Measurements from ENCODE around the gene EIF5.

Gene EIF5

DNA sequence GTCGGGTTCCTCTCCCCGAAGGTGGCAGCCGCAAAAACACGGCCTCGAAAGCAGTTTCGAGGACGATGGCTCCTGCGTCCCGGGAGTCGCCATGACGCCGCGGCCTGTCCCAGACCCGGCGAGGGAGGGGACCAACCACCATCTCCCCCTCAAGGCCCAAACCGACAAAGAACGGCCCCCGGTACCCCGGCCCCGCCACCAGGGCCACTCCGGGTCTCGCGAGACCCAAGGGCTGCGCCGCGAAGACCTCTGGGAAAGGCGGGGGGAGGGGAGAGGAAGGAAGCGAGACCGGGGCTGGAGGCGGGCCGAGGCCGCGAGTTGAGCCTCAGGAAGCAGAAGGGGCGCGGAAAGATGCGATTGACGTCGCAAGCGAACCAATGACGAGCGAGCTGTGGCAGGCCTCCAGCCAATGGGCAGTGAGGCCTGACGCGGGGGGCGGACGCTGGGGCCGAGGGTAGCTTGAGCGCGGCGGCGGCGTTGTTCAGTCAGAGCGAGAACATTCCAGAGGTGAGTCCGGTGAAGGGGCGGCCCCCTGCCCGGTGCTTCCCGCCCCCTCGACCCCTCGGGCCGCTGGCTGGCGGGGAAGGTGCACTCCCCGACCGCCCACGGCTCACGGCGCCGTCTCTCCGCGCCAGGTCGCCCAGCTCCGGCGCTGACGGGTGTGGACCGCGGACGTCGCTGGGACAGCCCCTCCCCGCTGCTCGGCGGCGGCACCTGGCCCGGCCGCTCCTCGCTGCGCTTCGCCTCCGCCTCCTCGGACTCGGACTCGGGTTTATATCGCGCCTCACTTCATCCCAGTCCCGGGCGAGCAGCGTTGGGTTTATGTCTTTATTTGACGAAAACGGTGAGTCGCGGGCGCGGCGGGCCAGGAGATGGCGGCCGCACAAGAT, at the start of gene EIF5:
Gene EIF5 (plus strand): TSS at position 484 of the 890 bp plus-strand sequence. CDS start 1,624 bp downstream, outside the sequence.
- DNase-seq: peak; percentile 97

DNA sequence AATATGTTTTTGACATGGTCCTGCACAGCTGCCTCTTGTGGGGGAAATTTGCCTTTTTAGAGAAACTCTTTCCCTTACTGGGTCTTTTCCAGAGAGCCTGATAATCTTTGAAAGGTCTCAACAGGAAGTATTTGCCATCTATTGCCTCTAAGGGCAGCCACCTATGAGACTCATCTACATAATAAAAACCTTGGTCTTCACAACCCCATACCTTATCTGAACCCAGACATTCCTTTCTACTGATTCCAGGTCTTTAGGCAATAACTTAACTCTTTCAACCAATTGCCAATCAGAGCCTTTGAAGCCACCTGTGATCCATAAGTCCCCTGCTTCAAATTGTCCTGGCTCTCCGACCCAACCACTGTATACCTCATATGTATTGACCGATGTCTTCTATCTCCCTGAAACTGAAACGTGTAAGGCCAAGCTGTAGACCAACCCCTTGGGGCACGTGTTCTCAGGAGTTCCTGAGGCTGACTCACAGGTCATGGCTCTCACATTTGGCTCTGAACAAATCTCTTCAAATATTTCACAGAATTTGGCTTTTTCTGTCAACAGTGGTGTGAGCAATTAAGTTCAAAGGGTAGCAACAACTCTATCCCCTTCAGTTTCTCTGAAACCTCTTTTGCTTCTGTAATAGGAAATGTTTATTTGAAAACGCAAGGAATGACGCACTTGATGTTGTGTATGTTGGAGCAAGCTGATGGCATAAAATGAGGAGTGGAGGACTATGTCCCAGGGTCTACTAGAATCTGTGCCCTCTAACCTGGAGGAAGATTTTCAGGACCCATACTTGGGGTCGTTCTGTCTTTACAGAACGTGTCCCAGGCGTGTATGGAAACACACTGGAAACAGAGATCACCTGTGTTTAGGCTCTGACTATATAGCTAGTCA, 49.2 kb upstream of the EIF5 start:
- DNase-seq: no peak

DNA sequence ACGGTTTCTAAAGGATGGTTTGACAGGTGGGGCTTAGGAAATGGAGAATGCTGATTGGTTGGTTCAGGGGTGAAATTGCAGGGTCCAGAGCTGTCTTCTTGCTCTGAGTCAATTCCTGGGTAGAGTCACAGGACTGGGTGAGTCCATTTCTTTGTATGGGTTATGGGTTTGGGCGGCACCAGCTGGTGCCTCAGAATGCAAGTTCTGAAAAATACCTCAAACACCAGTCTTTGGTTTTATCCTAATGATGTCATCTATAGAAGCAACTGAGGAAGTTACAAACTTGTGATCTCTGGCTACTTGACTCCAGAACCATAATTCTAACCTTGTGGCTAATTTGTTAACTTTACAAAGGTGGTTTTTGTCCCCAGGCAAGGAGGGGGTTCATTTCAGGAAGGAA, 47.6 kb upstream of the EIF5 start:
- no peak for DNase-seq

DNA sequence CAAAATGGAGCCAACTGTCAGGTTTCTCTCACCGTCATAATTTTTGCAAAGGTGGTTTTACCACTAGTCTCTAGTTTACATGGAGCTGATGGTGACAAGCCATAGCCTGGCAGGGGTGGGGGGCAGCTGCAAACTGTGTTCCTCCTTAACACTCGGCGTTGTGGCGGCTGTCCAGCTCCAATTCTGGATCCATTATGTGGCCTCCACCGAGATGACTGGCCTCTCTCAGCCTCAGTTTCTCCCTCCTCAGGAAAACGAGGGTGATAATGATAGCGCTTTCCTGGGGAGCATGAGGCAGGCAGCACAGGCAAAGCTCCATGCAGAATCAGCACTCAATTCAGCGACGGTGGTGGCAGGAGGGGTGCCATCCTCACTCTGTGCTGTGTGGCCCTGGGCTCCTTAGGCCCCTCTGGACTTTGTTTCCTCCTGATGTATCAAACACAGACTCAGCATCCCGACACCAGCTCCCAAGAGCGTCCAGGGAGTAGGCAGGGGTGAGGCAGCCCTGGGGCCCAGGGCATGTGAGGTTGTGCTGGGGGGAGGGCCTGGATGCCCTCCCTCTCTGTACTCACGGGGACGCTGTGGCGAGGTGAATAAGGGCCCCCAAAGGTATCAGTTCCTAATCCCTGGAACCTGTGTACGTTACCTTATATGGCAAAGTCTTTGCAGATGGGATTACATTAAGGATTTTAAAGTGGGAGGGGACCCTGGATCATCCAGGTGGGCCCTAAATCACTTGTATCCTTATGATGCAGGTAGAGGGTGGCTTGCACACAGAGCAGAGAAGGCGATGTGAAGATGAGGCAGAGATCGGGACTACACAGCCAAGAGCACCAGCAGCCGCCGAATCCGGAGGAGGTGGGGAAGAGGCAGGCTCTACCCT, 46.8 kb upstream of the EIF5 start:
- DNase-seq: no peak

DNA sequence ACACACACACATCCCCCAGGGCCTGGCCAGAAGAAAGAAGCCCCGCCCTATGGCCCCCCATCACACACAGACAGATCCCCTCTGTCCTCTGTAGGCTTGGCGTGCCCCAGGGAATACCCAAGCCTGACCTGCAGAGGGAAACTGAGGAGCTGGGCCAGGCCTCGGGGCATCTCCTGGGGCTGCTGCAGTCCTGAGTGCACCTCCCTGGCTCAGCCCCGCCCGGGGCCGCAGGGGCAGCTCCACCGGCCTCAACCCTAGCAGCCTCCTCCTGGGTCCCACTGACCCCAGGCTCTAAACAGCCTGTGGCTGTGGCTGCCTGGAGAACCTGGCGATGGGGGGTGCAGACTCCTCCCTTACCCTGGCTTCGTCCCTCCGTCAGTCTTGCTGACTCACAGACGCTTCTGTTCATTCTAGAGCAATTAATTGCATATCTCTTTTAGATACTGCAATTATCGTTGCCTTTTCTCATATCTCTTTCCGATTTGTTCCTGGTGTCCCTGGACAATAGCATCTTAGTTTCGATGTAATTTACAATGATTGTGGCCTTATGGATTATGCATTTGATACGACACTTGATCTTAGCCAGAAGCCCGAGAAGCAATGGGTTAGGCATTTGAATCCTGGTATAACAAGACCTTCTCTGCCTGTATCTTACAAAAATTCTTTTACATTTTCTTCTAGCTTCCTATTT, 45.8 kb upstream of the EIF5 start:
- no peak for DNase-seq

DNA sequence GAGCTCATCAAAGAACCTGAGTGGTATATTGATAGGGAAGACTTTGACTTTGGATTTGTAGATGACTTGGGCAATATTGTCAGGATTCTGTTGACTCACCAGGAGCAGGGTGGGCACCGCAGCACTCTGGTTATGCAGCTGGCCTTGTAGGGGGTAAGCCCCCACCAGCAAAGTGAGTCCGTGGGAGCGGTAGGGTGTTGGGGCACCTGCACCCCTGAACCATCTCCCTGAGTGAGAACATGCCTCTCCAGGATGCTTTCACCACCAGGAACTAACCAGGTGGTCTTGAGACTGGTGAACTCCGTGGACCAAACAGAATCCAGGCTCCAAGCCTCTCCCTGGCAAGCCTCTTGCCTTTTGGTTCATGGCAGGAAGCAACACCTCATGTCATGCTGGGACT, 44.0 kb upstream of the EIF5 start:
- DNase-seq: no peak

DNA sequence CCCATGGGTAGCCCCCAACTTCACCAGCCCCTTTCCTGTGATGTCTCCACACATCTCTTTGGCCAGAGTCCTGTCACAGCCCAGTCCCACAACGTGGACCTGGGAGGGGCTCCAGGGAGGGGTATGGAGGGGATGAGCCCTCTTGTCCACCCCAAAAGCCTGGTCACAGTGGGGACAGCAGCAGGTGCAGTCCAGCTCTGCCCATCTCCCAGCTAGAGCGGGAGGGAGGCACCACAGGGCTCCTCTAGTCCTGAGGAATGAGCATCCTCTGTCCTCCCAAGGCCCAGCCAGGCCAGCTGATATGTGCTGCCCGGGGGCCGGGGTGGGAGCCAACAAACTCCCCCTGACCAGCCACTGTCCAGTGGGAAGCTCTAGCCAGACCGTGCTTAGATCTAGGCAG, 43.5 kb upstream of the EIF5 start:
- no peak for DNase-seq

DNA sequence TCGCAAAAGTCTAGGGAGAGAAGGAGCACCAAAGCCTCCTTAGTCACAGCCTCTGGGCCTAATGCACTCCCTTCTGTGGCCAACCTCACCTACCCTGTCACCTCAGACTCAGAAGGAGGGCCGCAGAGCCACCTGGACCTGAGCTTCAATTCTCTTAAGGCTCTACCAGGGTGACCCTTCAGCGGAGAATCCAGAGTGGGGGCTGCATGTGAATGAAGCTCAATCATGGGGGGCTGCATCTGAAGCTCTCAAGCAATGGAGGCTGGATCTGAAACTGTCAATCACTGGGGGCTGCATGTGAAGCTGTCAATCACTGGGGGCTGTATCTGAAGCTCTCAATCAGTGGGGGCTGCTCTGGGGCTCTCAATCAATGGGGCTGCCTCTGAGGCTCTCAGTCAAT, 43.1 kb upstream of the EIF5 start:
- DNase-seq: no peak

DNA sequence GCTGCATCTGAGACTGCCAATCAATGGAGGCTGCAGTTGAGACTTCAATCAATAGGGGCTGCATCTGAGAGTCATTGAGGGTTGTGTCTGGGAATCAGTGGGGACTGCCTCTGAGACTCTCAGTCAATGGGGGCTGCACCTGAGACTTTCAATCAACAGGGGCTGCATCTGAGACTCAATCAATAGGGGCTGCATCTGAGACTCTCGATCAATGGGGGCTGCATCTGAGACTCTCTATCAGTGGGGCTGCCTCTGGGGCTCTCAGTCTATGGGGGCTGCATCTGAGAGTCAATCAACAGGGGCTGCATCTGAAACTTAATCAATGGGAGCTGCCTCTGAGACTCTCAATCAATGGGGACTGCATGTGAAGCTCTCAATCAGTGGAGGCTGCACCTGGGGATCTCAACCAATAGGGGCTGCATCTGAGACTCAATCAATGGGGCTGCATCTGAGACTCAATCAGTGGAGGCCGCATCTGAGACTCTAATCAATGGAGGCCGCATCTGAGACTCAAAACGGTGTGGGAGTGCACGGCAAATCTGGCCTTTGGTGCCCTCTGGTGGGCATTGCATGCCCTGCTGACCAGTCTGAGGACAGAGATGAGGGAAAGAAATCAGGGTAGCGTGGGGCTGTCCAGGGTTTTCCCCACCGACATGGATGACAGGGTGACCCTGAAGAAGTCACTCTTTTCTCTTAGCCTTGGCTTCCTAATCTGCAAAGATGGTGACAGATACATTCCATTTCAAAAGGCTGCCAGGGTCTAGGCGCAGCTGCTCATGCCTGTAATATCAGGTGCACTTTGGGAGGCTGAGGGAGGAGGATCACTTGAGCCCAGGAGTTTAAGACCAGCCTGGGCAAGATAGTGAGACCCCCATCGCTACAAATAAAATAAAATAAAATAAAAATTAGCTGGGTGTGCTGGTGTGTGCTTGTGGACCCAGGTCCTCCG, 41.3 kb upstream of the EIF5 start:
- peak; percentile 55 for DNase-seq

DNA sequence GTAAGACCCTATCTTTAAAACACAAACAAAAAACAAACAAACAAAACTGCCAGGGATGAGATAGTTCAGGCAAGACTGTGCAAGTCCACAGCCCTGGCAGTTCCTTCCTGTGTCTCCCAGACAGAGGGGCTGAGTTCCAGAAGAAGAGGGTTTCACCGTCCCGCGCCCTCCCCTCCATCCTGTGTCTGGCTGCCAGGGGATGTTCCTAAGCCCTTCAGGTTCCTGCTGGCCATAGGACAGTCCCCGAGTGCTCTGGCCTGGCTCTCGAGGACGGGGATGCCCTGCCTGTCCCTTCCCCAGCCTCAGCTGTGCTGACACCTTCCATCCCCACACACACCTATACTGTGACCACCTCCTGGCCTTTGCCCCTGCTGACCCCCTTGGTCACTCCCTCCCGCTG, 40.6 kb upstream of the EIF5 start:
- DNase-seq: no peak

DNA sequence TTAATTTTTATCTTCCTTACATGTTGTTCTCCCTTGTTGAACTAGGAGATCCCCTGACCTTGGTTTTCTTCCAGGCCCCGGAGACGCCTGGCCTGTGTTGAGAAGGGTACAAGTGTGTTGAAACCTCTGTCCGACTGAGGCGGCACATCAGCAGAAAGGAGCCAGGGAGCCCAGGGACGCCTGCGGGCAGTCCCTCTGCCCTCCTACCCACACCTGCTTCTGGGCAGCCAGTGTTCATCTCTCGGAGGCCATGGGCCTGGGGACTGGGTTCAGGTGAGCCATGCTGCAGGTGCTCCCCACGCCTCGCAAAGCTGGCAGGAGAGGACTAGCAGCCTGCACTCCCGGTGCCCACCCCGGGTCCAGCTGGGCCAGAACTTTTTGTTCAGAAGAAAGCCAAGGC, 39.9 kb upstream of the EIF5 start:
- no peak for DNase-seq

DNA sequence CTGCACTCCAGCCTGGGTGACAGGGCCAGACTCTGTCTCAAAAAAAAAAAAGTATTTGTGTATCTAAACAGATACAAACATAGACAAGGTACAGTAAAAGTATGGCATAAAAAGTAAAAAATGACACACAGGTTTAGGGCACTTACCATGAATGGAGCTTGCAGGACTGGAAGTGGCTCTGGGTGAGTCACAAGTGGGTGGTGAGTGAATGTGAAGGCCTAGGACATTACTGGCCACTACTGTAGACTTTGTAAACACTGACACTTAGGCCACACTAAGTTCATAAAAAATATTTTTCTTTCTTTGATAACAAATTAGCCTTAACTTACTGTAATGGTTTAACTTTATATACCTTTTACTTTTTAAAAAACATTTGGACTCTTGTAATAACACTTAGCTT, 38.0 kb upstream of the EIF5 start:
- DNase-seq: peak; percentile 44

DNA sequence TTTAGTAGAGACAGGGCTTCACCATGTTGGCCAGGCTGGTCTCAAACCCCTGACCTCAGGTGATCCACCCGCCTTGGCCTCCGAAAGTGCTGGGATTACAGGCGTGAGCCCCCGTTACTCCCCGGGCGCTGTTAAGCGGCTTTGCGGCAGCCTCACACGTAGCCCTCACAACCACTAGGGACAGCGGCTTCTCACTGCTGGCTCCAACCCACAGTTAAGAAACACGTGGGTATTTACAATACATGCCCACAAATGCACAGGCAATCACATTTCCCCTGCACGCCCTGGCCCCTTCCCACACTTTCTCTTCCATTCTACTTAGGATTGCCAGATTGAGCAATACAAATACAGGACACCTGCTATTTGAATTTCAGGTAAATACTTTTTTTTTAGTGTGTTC, 37.0 kb upstream of the EIF5 start:
- no peak for DNase-seq

DNA sequence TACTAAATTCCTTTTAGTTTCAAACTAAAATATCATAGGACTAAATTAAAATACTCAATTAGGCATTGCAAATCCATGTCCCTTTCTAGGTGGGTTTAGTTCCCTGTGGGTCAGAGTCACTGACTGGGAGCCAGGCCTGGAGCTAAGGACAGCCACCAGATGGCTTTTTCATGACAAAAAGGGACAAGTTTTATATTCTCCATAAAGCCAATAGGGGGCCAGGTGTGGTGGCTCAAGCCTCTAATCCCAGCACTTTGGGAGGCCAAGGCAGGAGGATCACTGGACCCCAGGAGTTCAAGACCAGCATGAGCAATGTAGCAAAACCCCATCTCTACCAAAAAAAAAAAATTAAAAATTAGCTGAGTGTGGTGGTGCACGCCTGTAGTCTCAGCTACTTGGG, 35.4 kb upstream of the EIF5 start:
- no peak for DNase-seq

DNA sequence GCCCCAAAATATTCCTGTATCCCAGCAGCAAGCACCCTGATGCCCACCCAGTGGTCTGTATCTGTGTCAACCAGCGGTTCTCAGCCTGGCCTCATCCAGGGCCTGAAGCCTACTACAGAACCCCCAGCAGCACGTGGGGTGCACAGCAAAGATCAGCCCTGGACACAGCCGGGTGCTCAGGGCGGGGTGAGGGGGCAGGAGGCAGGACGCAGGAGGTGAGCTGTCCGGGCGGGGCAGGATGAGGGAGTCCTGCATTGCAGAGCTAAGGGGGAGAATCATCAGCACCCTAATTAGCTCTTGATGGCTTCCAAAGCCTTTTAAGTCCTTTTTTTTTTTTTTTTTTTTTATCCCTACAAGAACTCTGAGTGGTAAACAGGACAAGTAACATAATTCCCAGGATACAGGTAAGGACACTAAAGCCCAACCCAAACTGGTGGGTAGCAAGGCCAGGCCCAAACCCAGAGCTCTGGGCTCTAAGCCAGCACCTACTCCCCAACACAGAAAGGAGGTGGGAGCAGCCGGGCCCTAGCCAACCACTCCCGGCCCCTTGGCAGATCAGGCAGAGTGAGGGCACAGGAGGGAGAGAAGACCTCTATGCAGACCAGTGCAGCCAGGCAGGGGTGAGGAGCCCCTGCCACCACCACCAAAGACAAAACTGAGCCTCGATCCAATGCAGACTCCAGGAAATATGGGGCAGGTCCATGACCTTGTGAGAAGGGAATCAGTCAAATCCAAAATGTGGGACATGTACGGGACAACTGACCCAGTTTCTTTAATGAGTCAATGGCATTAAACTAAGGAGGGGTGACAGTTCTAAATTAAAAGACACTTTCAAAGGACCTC, 32.3 kb upstream of the EIF5 start:
- DNase-seq: no peak

DNA sequence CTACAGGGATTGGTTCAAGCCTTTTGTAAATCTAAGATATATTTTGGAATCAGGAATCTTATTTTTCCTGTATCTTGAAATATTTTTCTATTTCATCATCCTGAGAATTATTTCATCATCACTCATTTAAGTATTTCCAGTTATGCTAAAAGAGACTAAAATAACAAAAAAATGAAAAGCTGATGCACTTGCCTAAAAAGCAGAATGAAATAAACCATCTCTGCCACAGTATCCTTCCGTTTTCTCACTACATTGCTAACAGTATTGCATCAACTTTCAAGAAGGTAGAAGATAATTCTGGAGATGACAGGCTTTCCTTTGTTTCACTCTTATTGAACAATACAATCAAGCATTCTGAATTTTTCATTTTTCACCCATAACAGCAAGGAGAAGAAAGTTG, 31.1 kb upstream of the EIF5 start:
- DNase-seq: peak; percentile 81

DNA sequence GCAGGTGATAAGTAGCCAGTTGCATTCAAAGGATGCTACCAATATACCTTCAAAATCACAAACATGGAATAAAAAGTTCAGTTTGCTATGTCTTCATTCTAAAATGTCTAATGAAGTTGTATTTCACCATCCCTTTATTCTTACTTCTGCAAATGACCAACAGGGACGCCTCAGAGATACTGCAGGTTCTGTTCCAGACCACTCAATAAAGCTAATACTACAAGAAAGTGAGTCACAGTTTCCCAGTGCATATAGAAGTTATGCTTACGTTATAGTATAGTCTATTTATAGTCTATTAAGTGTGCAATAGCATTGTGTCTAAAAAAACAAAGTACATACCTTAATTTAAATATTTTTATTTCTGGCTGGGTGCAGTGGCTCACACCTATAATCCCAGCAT, 29.3 kb upstream of the EIF5 start:
- peak; percentile 86 for DNase-seq

DNA sequence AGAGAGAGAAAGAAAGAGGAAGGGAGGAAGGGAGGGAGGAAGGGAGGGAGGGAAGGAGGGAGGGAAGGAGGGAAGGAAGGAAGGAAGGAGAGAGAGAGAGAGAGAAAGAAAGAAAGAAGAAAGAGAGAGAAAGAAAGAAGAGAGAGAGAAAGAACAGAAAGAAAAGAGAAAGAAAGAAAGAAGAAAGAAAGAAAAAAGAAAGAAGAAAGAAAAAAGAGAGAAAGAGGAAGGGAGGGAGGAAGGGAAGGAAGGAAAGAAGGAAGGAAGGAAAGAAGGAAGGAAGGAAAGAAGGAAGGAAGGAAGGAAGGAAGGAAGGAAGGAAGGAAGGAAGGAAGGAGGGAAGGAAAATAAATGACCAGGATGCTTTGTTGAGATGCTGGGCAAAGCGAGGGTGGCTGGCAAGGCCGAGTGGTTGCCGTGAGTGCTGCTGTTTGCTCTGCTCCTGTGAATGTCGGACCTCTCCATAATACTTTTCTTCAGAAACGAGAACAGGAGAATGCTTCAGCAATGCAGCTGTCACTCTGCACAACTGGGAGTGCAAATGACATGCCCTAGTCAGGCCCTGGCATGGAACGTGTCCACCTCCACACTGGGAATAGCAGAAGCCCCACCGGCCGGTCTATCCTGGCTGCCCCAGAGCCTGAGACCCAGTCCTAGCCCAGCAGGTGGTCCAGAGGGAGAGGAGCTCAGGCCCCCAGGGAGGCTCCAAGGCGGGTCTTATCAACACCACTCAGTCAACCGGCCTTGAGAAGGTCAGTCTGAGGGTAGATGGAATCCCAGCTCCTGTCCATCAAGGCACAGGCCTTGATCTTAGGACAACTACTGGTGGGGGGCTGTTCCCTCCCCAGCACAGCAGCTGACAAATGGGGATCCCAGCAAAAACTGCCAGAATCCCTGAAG, 25.1 kb upstream of the EIF5 start:
- DNase-seq: no peak

DNA sequence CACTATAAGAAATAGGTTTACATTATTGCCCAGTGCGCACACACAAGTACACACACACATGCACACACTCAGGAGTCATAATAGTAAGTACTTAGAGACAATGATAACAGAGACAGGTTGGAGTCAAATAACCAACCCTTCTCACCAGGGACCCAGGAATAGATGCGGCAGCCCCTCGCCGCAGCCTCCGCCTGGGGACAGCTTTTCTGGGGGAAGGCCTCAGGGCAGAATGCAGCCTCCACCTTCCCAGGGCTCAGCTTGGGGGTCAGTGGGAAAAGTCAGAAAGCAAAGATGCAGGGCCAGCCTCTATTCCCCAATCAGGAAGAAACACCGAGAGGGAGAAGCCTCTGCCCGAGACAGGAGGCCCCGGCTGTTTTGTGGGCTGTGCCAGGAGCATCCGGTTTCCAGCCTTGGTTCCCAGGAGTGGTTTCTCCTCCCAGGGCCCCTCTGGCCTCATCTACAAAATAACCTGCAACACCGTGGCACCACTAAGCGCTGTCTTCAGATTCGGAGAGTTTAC, 23.4 kb upstream of the EIF5 start:
- DNase-seq: no peak

All from MV-4-11 (cell line).